HT-29 (cell line): ENCODE data around the gene DMXL1. TPM values are rescaled to one million over a fixed set of nuclear protein-coding genes. Genes with fewer than 3 reads are reported as not detected.
A peak's percentile ranks its signal among the peaks of the same experiment; 100 is the strongest.

ENCODE experiments used
- DNase-seq: peaks from one replicate; pipeline ENCODE4 v3.0.0-alpha.2; 2015; ENCODE audit warnings: low spot score
- total RNA-seq: library from RNA; depleted of rRNA; stranded (reverse); fragments of >200 nt; shearing (Covaris generic); gene quantifications from 2 replicates; pipeline ENCODE4 v1.2.3, GENCODE V29; 2014; rRNA removed

Gene DMXL1, protein sequence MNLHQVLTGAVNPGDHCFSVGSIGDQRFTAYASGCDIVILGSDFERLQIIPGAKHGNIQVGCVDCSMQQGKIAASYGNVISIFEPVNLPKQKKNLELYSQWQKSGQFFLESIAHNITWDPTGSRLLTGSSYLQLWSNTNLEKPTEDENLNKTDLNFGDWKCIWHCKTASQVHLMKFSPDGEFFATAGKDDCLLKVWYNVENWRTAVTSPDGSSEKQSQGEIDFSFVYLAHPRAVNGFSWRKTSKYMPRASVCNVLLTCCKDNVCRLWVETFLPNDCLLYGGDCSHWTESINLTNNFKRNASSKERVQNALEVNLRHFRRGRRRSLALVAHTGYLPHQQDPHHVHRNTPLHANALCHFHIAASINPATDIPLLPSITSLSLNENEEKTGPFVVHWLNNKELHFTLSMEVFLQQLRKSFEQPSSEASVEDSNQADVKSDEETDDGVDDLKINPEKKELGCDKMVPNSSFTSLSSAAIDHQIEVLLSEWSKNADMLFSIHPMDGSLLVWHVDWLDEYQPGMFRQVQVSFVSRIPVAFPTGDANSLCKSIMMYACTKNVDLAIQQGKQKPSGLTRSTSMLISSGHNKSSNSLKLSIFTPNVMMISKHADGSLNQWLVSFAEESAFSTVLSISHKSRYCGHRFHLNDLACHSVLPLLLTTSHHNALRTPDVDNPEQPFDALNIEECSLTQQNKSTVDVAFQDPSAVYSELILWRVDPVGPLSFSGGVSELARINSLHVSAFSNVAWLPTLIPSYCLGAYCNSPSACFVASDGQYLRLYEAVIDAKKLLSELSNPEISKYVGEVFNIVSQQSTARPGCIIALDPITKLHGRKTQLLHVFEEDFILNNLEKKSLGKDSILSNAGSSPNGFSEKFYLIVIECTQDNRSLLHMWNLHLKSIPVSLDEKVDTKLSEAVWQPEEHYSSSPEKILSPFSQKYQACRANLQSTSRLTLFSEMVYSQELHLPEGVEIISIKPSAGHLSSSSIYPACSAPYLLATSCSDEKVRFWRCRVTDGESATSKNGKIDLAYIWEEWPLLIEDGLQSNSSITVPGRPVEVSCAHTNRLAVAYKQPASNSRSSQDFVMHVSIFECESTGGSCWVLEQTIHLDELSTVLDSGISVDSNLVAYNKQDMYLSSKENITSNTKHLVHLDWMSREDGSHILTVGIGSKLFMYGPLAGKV (N-terminal part only)
- 7.9 and 13.1 TPM in 2 replicates for total RNA-seq

- peak; percentile 99 for DNase-seq
These were observed at the start of gene DMXL1 for GRCh38 chr5:119070828-119071560. Gene DMXL1 (plus strand): TSS chr5:119071087. CDS start chr5:119071570, 483 bp downstream.

- no peak for DNase-seq
These were observed 49.6 kb upstream of the DMXL1 start for GRCh38 chr5:119021149-119021732.

DNA sequence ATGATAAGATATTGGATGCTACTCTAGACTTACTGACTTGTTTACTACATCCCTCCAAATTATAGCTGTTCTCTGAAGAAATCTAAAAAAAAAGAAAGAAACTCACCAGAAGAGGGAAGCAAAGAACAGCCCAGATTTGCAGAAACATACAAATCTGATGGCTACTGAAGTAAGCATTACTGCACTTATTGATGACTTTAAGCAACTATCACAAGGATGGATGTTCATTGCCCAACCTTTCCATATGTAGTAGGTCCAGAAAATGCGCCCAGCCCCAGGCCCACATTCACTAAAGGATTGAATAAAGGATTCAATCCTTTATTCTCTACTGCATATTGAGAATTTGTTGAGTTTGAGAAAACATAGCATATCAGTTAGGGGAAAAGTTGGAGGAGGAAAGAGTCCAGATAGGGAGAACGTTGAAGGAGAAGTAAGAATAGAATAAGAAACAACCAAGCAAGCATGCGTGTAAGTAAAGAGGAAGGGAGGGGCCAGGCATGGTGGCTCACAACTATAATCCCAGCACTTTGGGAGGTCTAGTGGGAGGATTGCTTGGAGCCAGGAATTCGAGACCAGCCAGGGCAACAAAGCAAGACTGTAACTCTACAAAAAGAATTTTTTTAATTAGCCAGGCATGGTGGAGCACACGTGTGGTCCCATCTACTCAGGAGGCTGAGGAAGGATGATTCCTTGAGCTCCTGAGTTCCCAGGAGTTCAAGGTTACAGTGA is 48.7 kb upstream of the DMXL1 start:
- DNase-seq = peak; percentile 44

DNA sequence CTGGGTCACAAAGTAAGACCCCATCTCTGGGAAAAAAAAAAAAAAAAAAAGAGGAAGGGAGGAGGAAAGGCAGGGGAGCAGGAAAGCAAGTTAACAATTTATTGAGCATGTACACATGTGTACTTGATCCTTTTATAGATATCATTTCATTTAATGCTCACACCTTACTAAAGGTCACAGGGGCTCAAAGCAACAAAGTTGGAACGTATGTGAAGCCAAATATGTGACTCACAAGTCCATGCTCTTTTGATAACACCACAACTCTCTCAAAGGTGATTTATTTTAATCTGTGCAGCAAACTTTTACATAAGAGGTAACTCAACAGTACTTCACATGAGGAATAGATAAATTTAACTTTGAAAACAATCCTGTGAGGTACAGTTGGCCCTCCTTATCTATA is 48.1 kb upstream of the DMXL1 start:
- DNase-seq = no peak

DNA sequence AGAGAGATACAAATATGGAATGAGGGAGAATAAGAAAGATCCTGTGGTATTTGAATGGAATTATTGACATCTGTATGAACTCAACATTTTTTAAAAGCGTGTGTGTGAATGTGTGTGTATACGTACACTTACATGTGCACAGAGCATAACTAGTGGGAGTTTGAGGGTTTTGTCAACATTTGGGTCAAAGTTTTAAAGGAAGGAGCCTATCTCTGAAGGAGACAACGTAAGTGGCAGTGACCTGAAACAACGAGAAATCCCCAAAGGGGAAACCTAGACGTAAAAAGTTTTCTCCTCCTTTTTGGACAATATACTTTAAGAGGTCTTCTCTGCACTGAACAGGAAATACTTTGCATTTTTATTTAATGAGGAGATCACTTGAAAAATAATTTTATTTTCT is 42.3 kb upstream of the DMXL1 start:
- no peak for DNase-seq

GRCh38 chr5:119031011-119031886 is 39.6 kb upstream of the DMXL1 start:
- no peak for DNase-seq

- no peak for DNase-seq
These were observed 39.0 kb upstream of the DMXL1 start for GRCh38 chr5:119031905-119032304.

DNA sequence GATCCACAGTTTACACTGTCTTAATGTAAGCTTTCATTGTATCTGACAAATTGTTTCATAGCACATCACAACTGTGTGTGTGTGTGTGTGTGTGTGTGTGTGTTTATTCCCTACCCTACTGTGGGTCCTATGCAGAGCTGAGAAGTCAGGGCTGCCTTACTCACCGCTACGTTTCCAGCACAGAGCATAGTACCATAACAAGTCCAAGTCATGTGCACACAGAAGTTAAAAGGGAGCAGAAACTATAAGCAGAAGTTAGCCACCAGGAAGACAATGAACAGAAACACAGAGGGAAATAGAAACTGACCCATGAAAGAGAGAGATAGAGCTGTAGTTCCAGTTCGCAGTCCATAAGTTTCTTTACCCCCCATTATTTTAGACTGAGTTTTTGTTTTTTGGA is 38.2 kb upstream of the DMXL1 start:
- DNase-seq = no peak

DNA sequence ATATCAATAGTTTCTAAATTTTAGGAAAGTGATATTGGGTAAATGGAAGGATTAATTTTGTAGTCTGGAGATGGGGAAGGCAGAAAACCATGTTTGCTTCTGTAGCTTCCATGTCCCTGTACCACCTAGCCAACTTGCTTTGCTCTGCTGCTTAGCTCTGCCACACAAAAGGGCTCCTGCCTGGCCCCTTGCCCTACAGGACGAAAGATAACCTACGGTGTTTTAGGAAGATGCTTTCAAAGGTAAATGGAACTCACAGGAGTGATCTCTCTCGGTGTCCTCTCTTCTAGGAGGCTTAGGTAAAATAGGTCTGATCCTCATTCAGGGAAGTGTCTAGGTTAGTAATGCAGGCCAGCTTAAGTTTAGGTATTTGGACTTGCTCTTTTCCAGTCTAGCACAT is 37.8 kb upstream of the DMXL1 start:
- DNase-seq = no peak

- DNase-seq = peak; percentile 27
These were observed 34.7 kb upstream of the DMXL1 start for GRCh38 chr5:119036101-119036762.

DNA sequence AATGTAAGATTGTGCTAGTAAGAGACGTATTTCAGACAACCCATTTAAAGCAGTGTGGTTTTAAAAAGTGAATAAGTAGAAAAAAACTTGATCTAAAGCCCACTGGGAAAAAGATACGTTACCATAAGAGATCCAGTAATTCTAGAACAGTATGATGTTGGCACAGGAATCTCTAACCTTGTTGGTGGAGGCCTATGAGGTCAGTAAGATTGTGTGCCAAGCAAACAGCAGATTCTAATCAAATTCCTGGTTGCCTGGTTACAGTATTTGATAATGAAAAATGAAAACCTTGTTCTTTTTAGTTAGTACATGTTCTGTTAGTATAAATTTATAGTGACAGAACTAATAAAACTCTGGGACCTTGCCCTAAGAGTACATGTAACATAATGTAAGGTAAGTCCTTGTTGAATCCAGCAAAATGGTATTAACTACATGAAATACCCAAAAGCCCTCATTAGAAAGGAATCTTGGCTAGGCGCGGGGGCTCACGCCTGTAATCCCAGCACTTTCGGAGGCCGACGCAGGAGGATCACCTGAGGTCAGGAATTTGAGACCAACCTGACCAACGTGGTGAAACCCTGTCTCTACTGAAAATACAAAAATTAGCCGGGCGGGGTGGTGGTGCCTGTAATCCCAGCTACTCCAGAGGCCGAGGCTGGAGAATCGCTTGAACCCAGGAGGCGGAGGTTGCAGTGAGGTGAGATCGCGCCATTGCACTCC is 33.2 kb upstream of the DMXL1 start:
- DNase-seq = peak; percentile 54

DNA sequence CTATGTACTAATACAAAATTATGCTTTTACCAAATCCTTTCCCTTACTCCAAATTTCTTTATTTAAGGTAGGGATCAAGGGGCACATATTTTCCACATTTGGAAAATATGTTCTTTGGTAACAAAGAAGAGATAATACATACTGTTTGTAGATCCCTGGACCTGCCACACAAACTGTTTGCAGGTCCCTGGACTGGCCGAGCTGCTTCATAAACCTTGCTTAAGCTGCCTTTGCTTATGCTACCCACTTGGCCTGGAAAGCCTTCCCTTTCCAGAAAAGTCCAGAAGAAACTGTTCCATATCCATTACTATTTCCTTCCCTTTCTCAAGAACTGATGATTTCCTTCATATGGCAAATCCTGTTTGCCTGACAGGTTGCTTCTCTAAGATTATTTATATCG is 22.6 kb upstream of the DMXL1 start:
- no peak for DNase-seq

GRCh38 chr5:119049824-119050449 is 20.9 kb upstream of the DMXL1 start:
- no peak for DNase-seq

GRCh38 chr5:119054101-119054500 is 16.8 kb upstream of the DMXL1 start:
- DNase-seq = no peak

DNA sequence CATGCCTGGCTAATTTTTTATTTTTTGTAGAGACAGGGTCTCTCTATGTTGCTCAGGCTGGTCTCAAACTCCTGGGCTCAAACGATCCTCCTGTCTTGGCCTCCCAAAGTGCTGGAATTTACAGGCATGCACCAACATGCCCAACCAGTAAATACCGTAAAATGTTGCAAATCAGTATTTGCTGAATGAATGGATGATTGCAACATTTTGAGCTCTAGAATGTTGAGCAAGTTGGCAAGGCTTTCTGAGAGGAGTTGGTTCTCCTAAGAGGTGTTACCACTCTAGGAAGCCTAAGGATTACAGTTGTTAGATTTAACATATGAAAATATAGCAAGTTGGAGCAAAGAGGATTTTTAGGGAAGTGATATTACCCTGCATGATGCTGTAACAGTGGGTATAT is 15.6 kb upstream of the DMXL1 start:
- DNase-seq = no peak

- no peak for DNase-seq
These were observed 11.8 kb upstream of the DMXL1 start for GRCh38 chr5:119058979-119059529.

DNA sequence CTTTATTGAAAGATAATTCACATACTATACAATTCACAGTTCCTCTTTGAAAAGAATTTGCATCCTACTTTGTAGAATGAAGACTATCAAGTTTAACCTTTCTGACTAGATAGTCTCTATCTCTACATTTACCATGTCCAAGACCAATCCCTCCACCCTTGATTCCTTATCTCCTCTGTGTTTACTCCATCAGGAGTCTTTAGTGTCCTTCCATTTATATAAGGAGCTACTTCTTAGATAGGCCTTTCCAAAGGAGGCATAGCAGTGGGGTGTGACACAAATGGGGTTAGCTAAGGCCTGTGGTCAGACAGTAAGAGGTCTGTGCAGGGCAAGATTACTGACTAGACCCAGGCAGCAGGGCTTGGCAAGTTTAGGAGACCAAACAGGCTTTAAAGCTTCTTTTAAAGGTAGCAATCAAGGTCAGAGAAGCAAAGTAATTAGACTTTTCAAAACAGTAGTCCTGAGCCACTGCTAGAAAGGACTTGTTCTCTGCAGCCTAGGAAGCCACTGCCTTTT is 11.1 kb upstream of the DMXL1 start:
- DNase-seq = no peak
